ENCODE results near the gene ATP7A. TPM values are rescaled to one million over a fixed set of nuclear protein-coding genes. Genes with fewer than 3 reads are reported as not detected.

Gene ATP7A
- total RNA-seq, 1 experiment from 2014 or later: 2.1 TPM

- Histone ChIP-seq H2BK5ac (ENCODE audit: insufficient read length, low read length) (no peak overlapping the region), H4K8ac (replicated peaks; ENCODE audit: insufficient read length, low read depth, low read length) (no peak overlapping the region), H4K5ac (ENCODE audit: insufficient read length, low read depth, low read length) (no peak overlapping the region), H3K4ac (ENCODE audit: low read depth, low read length) (no peak overlapping the region), H2AFZ (ENCODE audit: low read length) (no peak overlapping the region), H3T11ph (ENCODE audit: low read length) (no peak overlapping the region), H4K91ac (ENCODE audit: insufficient read length, low read depth, low read length) (no peak overlapping the region), H2BK15ac (ENCODE audit: low read depth, low read length) (no peak overlapping the region), H2BK12ac (ENCODE audit: insufficient read length, low read depth, low read length) (no peak overlapping the region), H2BK120ac (ENCODE audit: low read depth, low read length, poor library complexity, severe bottlenecking) (no peak overlapping the region), H3K23me2 (ENCODE audit: insufficient read length, low read depth, low read length, poor library complexity, severe bottlenecking) (no peaks in the 10 kb centered on the region), H3K79me1 (ENCODE audit: insufficient read depth, low read depth, low read length, poor library complexity, severe bottlenecking) (no peaks in the 10 kb centered on the region), H3K14ac (ENCODE audit: insufficient read depth, low read length) (no peak overlapping the region), H3K9ac (ENCODE audit: extremely low read depth, insufficient read length, low read length) (no peak overlapping the region), H3K27ac (ENCODE audit: insufficient read length, low read depth, low read length) (no peak overlapping the region), H3K79me2 (ENCODE audit: insufficient read depth, low read length) (no peaks in the 10 kb centered on the region), H3K23ac (ENCODE audit: insufficient read length, low read depth, low read length) (no peak overlapping the region), H3K4me1 (ENCODE audit: insufficient read depth, low read length) (no peaks in the 10 kb centered on the region), H2AK5ac (ENCODE audit: insufficient read length, low read length) (no peak overlapping the region), H3K56ac (ENCODE audit: insufficient read length, low read depth, low read length) (no peak overlapping the region), H3K18ac (ENCODE audit: insufficient read length, low read depth, low read length) (no peak overlapping the region), H3K27me3 (ENCODE audit: insufficient read depth, low read length) (no peaks in the 10 kb centered on the region), H4K20me1 (ENCODE audit: control insufficient read depth, insufficient read depth, insufficient read length) (no peaks in the 10 kb centered on the region), H3K9me3 (ENCODE audit: control insufficient read depth, low read depth, low read length) (peaks cover 28% of the 10 kb centered on the region), H2BK20ac (ENCODE audit: low read depth, low read length, poor library complexity, severe bottlenecking) (no peak overlapping the region), H3K4me2 (ENCODE audit: insufficient read depth, insufficient read length, low read length) (no peak overlapping the region)
- no peak for TF ChIP-seq CTCF (conservative IDR thresholded peaks at IDR 0.05)
- Mint-ChIP-seq H3K27ac (no peak overlapping the region), H3K4me3 (no peak overlapping the region), H3K9me3 (peaks cover 37 to 50% of the 10 kb centered on the region in 2 experiments), H3K4me1 (no peaks in the 10 kb centered on the region), H3K36me3 (ENCODE audit: insufficient read depth in 1 of 3, low read depth in 3 of 3) (peaks cover 0 to 4% (median 0%) of the 10 kb centered on the region in 3 experiments; a peak in 2 of 7 replicates), H3K27me3 (ENCODE audit: low read depth) (no peaks in the 10 kb centered on the region)
- no peak for DNase-seq
- WGBS (ENCODE audit: extremely low coverage, insufficient read length, low lambda C conversion rate): no CpG with 5 or more reads among the region's 3 CpGs
Observed at GRCh38 chrX:77937291-77937690, 26.8 kb downstream of the ATP7A start.
